Activated CD4-positive, alpha-beta memory T cell treated with anti-CD3 and anti-CD28 coated beads for 36 hours (primary cell): Measurements from ENCODE around the gene ALOXE3. TPM values are rescaled to one million over a fixed set of nuclear protein-coding genes. Genes with fewer than 3 reads are reported as not detected.
A peak's percentile ranks its signal among the peaks of the same experiment; 100 is the strongest.

Source experiments
- CTCF ChIA-PET: fragments of 350-600 bp; sonication (Branson Sonifier 250); formaldehyde crosslinking; loops from one replicate; lab custom pipeline; 2021; ENCODE audit warnings: antibody characterized with exemption, inconsistent platforms; lab: Charles Lee
- POLR2A ChIA-PET: fragments of 350-600 bp; sonication (Branson Sonifier 250); formaldehyde crosslinking; loops from one replicate; lab custom pipeline; 2021; ENCODE audit warnings: antibody characterized with exemption; lab: Charles Lee
- DNase-seq: peaks from one replicate; pipeline ENCODE4 v3.0.0-alpha.2; 2020
- H3K27ac Mint-ChIP-seq: one replicate; pipeline ENCODE4 v1.8.0; 2021; ENCODE audit warnings: mixed read lengths
- H3K27me3 Mint-ChIP-seq: one replicate; pipeline ENCODE4 v1.8.0; 2021; ENCODE audit warnings: mixed read lengths
- H3K36me3 Mint-ChIP-seq: one replicate; pipeline ENCODE4 v1.8.0; 2021; ENCODE audit warnings: mixed read lengths
- H3K4me1 Mint-ChIP-seq: one replicate; pipeline ENCODE4 v1.8.0; 2021; ENCODE audit warnings: low read depth, mixed read lengths
- H3K4me3 Mint-ChIP-seq: one replicate; pipeline ENCODE4 v1.8.0; 2021; ENCODE audit warnings: mild to moderate bottlenecking, mixed read lengths
- H3K9me3 Mint-ChIP-seq: one replicate; pipeline ENCODE4 v1.8.0; 2021; ENCODE audit warnings: mixed read lengths
- intact Hi-C: fragments of 100-400 bp; cut with micrococcal nuclease; formaldehyde crosslinking; loops from one replicate; pipeline ENCODE4 v1.15.1; 2023
- total RNA-seq, 2 experiments: library from RNA; stranded (reverse); gene quantifications; one replicate each; pipeline ENCODE4 v1.2.3, GENCODE V29; 2021

Gene ALOXE3
- total RNA-seq = under 1 TPM; 0.12 TPM

DNA sequence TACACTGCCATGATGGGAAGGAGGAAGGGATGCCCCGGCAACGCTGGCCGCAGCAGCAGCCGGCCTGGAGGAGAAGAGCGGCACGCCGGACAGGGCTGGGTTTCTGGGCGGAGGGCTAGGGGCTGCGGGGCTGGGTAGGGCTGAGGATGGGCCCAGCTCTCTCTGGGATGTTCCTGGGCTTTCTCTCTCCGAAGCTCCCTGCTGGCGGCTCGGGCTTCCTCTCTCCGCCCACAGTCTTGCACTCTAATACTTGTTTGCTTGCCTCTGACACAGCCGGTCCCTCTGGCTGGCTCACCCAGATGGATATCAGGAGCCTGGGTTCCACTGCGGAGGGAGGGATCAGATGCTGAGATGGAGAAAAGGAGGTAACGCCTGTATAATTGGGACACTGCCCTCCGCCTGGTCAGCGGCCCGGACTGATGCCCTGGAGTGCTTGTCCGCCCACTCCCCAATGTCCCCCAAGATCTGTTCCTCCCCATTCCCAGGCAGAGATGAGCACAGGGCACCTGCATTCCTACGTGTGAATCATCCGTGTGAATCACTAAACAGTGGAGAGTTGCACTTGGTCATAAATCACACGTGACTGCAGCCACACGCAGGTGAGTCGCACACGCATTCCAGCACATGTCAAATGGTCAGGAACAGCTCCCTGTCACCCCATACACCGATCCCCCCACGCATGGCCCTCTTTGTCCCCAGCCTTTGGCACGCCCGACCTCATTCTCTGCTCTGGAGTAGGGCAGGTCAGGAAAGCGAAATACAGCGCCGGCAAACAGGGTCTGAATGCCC lies at the start of gene ALOXE3:
Gene ALOXE3 (minus strand): TSS at position 535 of the 789 bp plus-strand sequence. CDS start 524 bp downstream, at position 11.
- peak within 1 kb of the TSS; percentile 83 for H3K4me3 Mint-ChIP-seq
- peaks cover 53% of the 10 kb centered on the region for H3K27me3 Mint-ChIP-seq
- ChIA-PET CTCF (interaction anchor here (0.9 to 7.0 kb wide), 21 partner anchors 9 to 183 kb away, joined by 4 to 92 read pairs (median 19); partner anchors contain the start of genes BORCS6, CTC1 and TMEM107), POLR2A (interaction anchor here (0.6 to 6.8 kb wide), 6 partner anchors 44 to 130 kb away, joined by 3 to 52 read pairs (median 3); partner anchors contain the start of genes CTC1 and PFAS)
- peak; percentile 53 for DNase-seq
- H3K4me1 Mint-ChIP-seq = peaks cover 40% of the 10 kb centered on the region
- H3K27ac Mint-ChIP-seq = peak within 1 kb of the TSS; percentile 91
- intact Hi-C loops = loop anchor here (1.0 to 5.0 kb wide), 6 partner anchors 45 to 186 kb away; partner anchors contain the start of genes CNTROB, CTC1, PFAS and SLC25A35
- H3K36me3 Mint-ChIP-seq = peaks cover 16% of the 10 kb centered on the region
- H3K9me3 Mint-ChIP-seq = peaks cover 2% of the 10 kb centered on the region

DNA sequence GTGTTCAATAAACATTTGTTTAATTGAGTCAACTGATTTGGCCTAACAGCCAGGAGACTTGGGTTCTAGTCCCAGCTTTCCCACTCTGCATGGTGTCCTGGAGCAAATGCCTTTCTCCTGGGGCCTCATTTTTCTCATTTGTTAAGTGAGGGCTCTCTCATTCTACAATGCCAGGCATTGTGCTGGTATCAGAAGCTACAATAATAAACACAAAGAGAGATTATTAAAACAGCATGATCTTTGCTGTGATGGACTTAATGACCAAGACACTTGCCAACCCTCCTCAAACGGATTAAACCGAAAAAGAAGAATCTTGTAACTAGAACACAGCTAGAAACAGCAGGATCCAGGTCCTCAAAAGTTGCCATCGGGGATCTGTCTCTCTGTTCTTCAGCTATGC lies 49.2 kb upstream of the ALOXE3 start:
- no peaks in the 10 kb centered on the region for H3K27me3 Mint-ChIP-seq
- H3K4me1 Mint-ChIP-seq = peaks cover 24% of the 10 kb centered on the region
- H3K36me3 Mint-ChIP-seq = no peaks in the 10 kb centered on the region
- ChIA-PET CTCF (interaction anchor here (0.6 to 2.0 kb wide), 4 partner anchors 9 to 134 kb away, joined by 3 to 9 read pairs (median 4); no protein-coding TSS in a partner anchor), POLR2A (interaction anchor here (1.0 kb wide), 1 partner anchor 80 kb away, joined by 3 read pairs; no protein-coding TSS in a partner anchor)
- no peak overlapping the region for H3K27ac Mint-ChIP-seq
- H3K4me3 Mint-ChIP-seq = no peak overlapping the region
- no peak for DNase-seq
- intact Hi-C loops = no loop called here
- H3K9me3 Mint-ChIP-seq = no peaks in the 10 kb centered on the region

DNA sequence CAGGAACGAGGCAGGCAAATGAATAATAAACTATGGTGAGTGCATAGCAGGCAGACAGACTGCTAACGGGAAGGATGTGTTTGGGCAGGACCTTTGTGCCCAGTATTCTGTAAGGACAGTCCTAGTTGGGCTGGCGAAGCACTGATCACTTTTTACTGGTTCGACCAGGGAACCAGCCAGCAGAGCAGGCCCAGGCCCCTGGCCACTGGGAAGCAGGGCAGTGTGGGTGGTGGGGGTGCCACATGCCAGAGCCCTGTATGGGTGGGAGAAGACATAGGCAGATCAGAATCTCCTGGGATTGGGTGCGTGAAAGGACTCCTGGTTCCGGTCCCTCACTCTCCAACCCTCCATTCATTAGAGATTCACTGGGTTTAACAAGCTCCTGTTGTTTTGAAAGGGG lies 48.4 kb upstream of the ALOXE3 start:
- ChIA-PET CTCF (interaction anchor here (1.3 to 2.0 kb wide), 2 partner anchors 8 to 46 kb away, joined by 4 to 9 read pairs; no protein-coding TSS in a partner anchor), POLR2A (no interaction called here)
- Mint-ChIP-seq H3K4me3 (no peak overlapping the region), H3K27me3 (no peaks in the 10 kb centered on the region), H3K4me1 (peaks cover 24% of the 10 kb centered on the region), H3K9me3 (no peaks in the 10 kb centered on the region), H3K27ac (no peak overlapping the region), H3K36me3 (peaks cover 3% of the 10 kb centered on the region)
- DNase-seq = no peak
- intact Hi-C loops = no loop called here

- H3K36me3 Mint-ChIP-seq = peaks cover 20% of the 10 kb centered on the region
- peak; percentile 40 for DNase-seq
- H3K4me1 Mint-ChIP-seq = peaks cover 42% of the 10 kb centered on the region
- no peaks in the 10 kb centered on the region for H3K27me3 Mint-ChIP-seq
- H3K27ac Mint-ChIP-seq = peak overlapping the region; percentile 95
- ChIA-PET CTCF (interaction anchor here (1.2 to 1.6 kb wide), 3 partner anchors 25 to 45 kb away, joined by 3 to 7 read pairs (median 5); no protein-coding TSS in a partner anchor), POLR2A (interaction anchor here (1.0 to 4.5 kb wide), 9 partner anchors 8 to 83 kb away, joined by 3 to 146 read pairs (median 5); partner anchors contain the start of genes CTC1, PER1 and TMEM107)
- no peaks in the 10 kb centered on the region for H3K9me3 Mint-ChIP-seq
- intact Hi-C loops = loop anchor here (1.0 kb wide), 4 partner anchors 8 to 46 kb away; partner anchors contain the start of gene AURKB
- H3K4me3 Mint-ChIP-seq = peak overlapping the region; percentile 77
These were observed 46.5 kb upstream of the ALOXE3 start for GRCh38 chr17:8164815-8165131.

DNA sequence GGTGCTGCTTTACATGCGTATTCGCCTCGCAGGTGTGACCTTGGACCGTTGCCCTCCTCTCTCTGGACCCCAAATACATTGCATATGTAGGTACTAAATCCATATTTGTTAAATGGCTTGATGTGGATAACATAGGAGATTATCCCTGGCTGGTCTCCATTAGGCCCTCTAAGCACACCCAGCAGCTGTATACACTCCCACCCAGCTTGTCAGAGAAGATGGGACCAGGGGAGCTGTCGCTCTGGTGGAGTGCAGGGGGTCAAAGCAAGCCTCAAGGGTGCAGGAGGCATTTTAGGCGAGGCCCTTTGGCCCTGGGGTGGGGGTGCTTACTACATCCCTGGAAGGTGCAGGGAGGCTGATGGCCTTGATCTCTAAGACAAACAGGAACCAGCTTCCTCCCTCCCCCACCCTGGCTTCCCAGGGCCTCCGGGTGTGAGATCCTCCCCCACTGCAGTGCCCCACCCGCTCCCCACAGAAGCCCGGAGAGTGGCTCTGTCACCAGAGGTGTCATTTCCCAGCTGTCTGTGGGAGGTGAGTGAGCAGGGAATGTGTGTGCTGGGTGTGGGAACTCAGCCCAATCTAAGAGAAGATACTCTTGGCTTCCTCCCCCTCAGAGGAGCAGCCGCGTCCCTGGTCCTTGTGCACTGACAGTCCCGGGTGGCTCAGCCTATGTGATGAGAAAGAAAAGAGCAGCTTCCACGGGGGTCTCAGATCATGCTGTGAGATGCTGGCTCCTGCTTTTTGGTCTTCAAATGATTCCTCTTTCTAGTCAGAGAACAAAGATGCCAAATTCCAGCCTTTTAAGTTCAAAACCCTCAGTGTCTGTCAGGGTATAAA lies 45.9 kb upstream of the ALOXE3 start:
- CTCF ChIA-PET = interaction anchor here (1.2 to 1.6 kb wide), 3 partner anchors 25 to 44 kb away, joined by 3 to 7 read pairs (median 5); no protein-coding TSS in a partner anchor
- DNase-seq = peak; percentile 92
- Mint-ChIP-seq H3K9me3 (no peaks in the 10 kb centered on the region), H3K4me1 (peaks cover 46% of the 10 kb centered on the region), H3K4me3 (peak overlapping the region; percentile 77), H3K27ac (peak overlapping the region; percentile 95), H3K27me3 (no peaks in the 10 kb centered on the region), H3K36me3 (peaks cover 24% of the 10 kb centered on the region)
- intact Hi-C loops = loop anchor here (1.0 kb wide), 4 partner anchors 8 to 46 kb away; partner anchors contain the start of gene AURKB
- POLR2A ChIA-PET = interaction anchor here (0.5 to 4.5 kb wide), 12 partner anchors 9 to 85 kb away, joined by 3 to 146 read pairs (median 4); partner anchors contain the start of genes AURKB, CTC1, PER1 and PFAS

GRCh38 chr17:8162997-8163977 lies 45.0 kb upstream of the ALOXE3 start:
- ChIA-PET CTCF (interaction anchor here (1.2 to 2.2 kb wide), 4 partner anchors 10 to 43 kb away, joined by 3 to 8 read pairs (median 6); no protein-coding TSS in a partner anchor), POLR2A (interaction anchor here (0.5 to 4.5 kb wide), 14 partner anchors 8 to 86 kb away, joined by 3 to 146 read pairs (median 4); partner anchors contain the start of genes AURKB, CTC1, PER1 and PFAS)
- peaks cover 52% of the 10 kb centered on the region for H3K4me1 Mint-ChIP-seq
- H3K27ac Mint-ChIP-seq = peak overlapping the region; percentile 95
- H3K4me3 Mint-ChIP-seq = peak overlapping the region; percentile 86
- peaks cover 24% of the 10 kb centered on the region for H3K36me3 Mint-ChIP-seq
- intact Hi-C loops = no loop called here
- DNase-seq = peak; percentile 46
- no peaks in the 10 kb centered on the region for H3K9me3 Mint-ChIP-seq
- H3K27me3 Mint-ChIP-seq = no peaks in the 10 kb centered on the region

DNA sequence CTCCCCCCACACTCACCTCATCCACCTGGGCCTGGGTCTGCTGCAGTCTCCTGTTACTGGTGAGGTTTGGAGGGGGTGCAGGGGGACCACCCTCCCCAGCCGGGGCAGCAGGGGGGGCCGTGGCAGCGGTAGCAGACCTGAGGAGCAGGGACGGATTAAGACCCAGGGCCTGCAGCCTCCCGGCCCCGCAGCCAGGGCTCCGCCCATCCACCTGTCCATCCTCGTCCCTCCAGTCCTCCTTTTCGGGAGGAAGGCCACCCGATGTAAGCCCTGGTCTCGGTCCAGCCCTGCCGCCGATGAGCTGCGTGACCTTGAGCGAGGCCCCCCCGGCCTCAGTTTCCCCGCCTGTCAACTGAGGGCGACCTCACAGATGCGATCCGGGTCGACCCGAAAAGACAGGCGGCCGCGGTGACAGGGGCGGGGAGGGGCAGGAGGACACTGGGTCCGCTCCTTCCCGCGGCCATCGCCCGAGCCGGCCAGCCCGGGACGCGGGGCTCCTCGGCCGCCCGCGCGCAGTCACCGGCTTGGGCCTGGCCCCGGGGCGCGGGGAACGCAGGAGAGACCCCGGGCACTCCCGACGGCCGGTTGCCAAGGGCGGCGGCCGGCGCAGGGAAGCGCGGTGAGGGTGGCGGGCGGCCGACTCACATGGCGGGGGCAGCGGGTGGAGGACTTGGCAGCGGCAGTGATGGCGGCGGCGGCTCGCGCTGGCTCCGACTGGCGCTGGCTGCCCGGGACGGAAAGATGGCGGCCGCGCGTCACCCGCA lies 44.1 kb upstream of the ALOXE3 start, which contains the start of gene VAMP2:
Gene VAMP2 (minus strand): TSS at position 716 of the 764 bp plus-strand sequence. CDS start 69 bp downstream, at position 647.
- intact Hi-C loops = no loop called here
- Mint-ChIP-seq H3K4me1 (peaks cover 52% of the 10 kb centered on the region), H3K27ac (peak within 1 kb of the TSS; percentile 95), H3K27me3 (no peaks in the 10 kb centered on the region), H3K9me3 (no peaks in the 10 kb centered on the region), H3K36me3 (peaks cover 24% of the 10 kb centered on the region), H3K4me3 (peak within 1 kb of the TSS; percentile 86)
- POLR2A ChIA-PET = interaction anchor here (0.6 to 4.5 kb wide), 2 partner anchors 9 to 11 kb away, joined by 3 to 146 read pairs; no protein-coding TSS in a partner anchor
- peak; percentile 88 for DNase-seq
- CTCF ChIA-PET = interaction anchor here (1.6 to 2.2 kb wide), 2 partner anchors 11 to 59 kb away, joined by 3 to 8 read pairs; no protein-coding TSS in a partner anchor

DNA sequence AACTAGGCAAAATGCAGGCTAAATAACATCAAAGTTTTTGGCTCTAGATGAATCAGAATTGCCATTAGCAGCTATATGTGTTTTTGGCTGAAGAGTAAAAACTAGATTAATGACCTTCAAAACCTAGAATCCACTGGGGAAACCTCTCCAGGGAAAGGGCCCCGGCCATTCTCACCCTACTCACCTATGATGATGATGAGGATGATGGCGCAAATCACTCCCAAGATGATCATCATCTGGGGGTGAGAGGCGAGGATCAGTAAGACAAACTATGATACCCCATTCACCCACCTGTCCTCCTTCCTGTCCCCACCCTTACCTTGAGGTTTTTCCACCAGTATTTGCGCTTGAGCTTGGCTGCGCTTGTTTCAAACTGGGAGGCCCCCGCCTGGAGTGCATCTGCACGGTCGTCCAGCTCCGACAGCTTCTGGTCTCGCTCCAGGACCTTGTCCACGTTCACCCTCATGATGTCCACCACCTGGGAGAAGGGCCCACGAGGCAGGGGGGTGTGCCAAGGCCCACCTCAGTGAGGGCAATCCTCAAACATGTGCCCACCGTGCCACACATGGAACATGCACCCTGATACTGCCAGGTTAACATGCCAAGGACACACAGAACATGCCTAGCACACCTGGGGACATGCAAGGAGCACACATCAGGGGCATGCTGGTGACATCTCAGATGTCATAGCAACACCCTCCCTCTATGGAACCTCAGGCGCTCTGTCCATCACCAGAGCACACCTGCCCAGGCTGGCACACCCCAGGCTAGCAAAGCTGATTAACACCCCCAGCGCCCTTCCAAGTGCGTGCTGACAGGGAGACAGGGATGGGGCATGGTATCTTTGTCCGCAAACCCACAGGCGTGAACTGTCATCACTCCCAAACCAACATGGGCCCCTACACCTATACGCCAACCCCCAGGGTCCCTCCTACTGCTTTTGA lies 43.2 kb upstream of the ALOXE3 start:
- no peaks in the 10 kb centered on the region for H3K27me3 Mint-ChIP-seq
- intact Hi-C loops = no loop called here
- ChIA-PET POLR2A (interaction anchor here (0.9 to 4.5 kb wide), 4 partner anchors 11 to 215 kb away, joined by 3 to 146 read pairs (median 4); no protein-coding TSS in a partner anchor), CTCF (interaction anchor here (1.1 to 8.7 kb wide), 6 partner anchors 11 to 60 kb away, joined by 3 to 62 read pairs (median 6); partner anchors contain the start of genes ALOXE3 and HES7)
- H3K36me3 Mint-ChIP-seq = peaks cover 24% of the 10 kb centered on the region
- DNase-seq = peak; percentile 35
- H3K27ac Mint-ChIP-seq = peak overlapping the region; percentile 92
- H3K4me1 Mint-ChIP-seq = peaks cover 52% of the 10 kb centered on the region
- no peaks in the 10 kb centered on the region for H3K9me3 Mint-ChIP-seq
- peak overlapping the region; percentile 86 for H3K4me3 Mint-ChIP-seq
